ENCODE data around the gene ABHD8. TPM values are rescaled to one million over a fixed set of nuclear protein-coding genes. Genes with fewer than 3 reads are reported as not detected.

Gene ABHD8
- total RNA-seq, 1 donor from 2014 or later = 4.6 TPM

DNA sequence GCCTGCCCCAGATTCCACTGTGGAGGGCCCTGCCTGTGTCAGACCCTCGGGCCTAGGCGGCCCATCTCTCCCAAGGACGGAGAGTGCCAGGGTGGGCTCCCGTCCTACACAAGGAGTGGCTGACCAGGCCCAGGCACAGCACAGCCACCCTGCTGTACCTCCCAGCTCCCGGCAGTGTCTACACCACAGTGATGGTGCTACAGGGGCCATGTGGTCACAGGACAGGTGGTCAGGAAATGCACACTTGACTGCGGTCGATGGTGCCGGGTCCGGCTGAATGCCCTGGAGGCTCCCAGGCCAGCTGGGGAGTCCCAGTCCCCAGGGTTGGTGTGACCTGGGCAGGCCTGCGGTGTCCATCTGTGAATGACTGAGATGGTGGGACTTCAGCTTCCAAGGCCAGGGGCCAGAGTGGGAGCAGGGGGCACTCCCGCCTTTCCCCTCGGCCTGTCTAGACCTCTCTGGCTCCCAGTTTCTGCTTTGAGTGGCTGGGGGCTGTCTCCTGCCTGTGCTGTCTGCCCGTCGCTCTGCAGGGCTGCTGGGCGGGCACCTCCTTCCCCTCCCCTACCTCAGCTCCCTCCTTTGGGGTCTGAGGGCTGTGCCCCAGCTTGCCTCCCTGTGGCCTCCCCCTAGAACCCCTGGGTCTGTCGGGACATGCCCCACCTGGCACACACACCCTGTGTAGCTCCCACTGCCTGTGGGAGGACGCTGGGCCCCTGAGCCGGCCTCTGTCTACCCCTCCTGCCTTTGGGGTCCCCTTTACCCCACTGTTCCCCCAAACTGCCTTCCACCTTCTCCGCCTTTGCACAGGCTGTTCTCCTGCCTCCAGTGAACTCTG, 18.6 kb upstream of the ABHD8 start:
- H3K4me2 ChIP-seq = no peak overlapping the region
- no peak overlapping the region for H2AFZ ChIP-seq (replicated peaks)
- peak overlapping the region; percentile 27 for H3K27ac ChIP-seq
- peaks cover 4% of the 10 kb centered on the region for H3K27me3 Mint-ChIP-seq (ENCODE audit: insufficient read depth, low read depth)
- no peaks in the 10 kb centered on the region for H3K4me1 Mint-ChIP-seq
- peaks cover 6% of the 10 kb centered on the region for H4K20me1 ChIP-seq (ENCODE audit: low read depth)
- no peak overlapping the region for H3K9ac ChIP-seq
- TF ChIP-seq EZH2phosphoT487 (IDR thresholded peaks at IDR 0.05) = no peak
- TF ChIP-seq, protein P1, sequence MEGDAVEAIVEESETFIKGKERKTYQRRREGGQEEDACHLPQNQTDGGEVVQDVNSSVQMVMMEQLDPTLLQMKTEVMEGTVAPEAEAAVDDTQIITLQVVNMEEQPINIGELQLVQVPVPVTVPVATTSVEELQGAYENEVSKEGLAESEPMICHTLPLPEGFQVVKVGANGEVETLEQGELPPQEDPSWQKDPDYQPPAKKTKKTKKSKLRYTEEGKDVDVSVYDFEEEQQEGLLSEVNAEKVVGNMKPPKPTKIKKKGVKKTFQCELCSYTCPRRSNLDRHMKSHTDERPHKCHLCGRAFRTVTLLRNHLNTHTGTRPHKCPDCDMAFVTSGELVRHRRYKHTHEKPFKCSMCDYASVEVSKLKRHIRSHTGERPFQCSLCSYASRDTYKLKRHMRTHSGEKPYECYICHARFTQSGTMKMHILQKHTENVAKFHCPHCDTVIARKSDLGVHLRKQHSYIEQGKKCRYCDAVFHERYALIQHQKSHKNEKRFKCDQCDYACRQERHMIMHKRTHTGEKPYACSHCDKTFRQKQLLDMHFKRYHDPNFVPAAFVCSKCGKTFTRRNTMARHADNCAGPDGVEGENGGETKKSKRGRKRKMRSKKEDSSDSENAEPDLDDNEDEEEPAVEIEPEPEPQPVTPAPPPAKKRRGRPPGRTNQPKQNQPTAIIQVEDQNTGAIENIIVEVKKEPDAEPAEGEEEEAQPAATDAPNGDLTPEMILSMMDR (IDR thresholded peaks at IDR 0.05) = no peak
- TF ChIP-seq EZH2 (IDR thresholded peaks at IDR 0.05) = no peak
- no peaks in the 10 kb centered on the region for H3K9me3 Mint-ChIP-seq
- H3K4me3 ChIP-seq = no peak overlapping the region
- H3K9me3 ChIP-seq (ENCODE audit: low read depth) = no peaks in the 10 kb centered on the region
- H3K36me3 Mint-ChIP-seq = peaks cover 3% of the 10 kb centered on the region
- peak overlapping the region; percentile 48 for H3K4me3 Mint-ChIP-seq
- peak overlapping the region; percentile 74 for H3K27ac Mint-ChIP-seq
- H3K36me3 ChIP-seq = no peaks in the 10 kb centered on the region
- peaks cover 9% of the 10 kb centered on the region for H3K4me1 ChIP-seq
- peaks cover 18% of the 10 kb centered on the region for H3F3A ChIP-seq (ENCODE audit: low read depth)
- no peaks in the 10 kb centered on the region for H3K79me2 ChIP-seq (ENCODE audit: low read depth)
- H3K27me3 ChIP-seq = no peaks in the 10 kb centered on the region
- no peak for DNase-seq (ENCODE audit: low spot score)

DNA sequence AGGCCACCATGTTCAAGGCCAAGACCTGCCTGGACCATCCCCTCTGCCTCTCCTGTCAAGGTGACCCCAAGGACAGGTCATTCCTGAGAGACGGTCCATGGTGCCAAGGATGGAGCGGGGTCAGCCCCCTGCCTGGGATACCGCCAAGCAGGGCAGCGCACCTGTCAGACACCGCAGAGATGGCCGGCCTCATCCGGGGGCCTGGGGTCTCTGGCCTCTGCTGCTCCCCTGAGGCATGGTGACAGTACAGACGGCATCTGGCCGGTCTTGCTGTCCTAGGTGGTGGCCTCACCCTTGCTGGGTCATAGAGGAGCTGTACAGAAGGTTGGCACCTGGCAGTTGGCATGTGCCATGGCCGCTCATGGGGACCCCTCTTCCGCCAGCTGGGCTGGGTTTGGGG, 17.2 kb upstream of the ABHD8 start:
- H3K4me3 ChIP-seq = no peak overlapping the region
- H3F3A ChIP-seq (ENCODE audit: low read depth) = peaks cover 7% of the 10 kb centered on the region
- H3K27me3 ChIP-seq = no peaks in the 10 kb centered on the region
- no peak overlapping the region for H3K4me2 ChIP-seq
- peaks cover 10% of the 10 kb centered on the region for H3K36me3 Mint-ChIP-seq
- no peak for TF ChIP-seq EZH2phosphoT487 (IDR thresholded peaks at IDR 0.05)
- TF ChIP-seq EZH2 (IDR thresholded peaks at IDR 0.05) = no peak
- TF ChIP-seq, protein P1 (IDR thresholded peaks at IDR 0.05) = no peak
- no peak for DNase-seq (ENCODE audit: low spot score)
- H3K9ac ChIP-seq = no peak overlapping the region
- no peaks in the 10 kb centered on the region for H3K36me3 ChIP-seq
- H3K9me3 Mint-ChIP-seq = no peaks in the 10 kb centered on the region
- no peak overlapping the region for H3K27ac Mint-ChIP-seq
- no peaks in the 10 kb centered on the region for H3K9me3 ChIP-seq (ENCODE audit: low read depth)
- no peak overlapping the region for H3K27ac ChIP-seq
- no peaks in the 10 kb centered on the region for H3K79me2 ChIP-seq (ENCODE audit: low read depth)
- no peak overlapping the region for H2AFZ ChIP-seq (replicated peaks)
- H3K4me1 Mint-ChIP-seq = no peaks in the 10 kb centered on the region
- no peaks in the 10 kb centered on the region for H3K4me1 ChIP-seq
- H3K27me3 Mint-ChIP-seq (ENCODE audit: insufficient read depth, low read depth) = peaks cover 4% of the 10 kb centered on the region
- H3K4me3 Mint-ChIP-seq = no peak overlapping the region
- peaks cover 6% of the 10 kb centered on the region for H4K20me1 ChIP-seq (ENCODE audit: low read depth)

DNA sequence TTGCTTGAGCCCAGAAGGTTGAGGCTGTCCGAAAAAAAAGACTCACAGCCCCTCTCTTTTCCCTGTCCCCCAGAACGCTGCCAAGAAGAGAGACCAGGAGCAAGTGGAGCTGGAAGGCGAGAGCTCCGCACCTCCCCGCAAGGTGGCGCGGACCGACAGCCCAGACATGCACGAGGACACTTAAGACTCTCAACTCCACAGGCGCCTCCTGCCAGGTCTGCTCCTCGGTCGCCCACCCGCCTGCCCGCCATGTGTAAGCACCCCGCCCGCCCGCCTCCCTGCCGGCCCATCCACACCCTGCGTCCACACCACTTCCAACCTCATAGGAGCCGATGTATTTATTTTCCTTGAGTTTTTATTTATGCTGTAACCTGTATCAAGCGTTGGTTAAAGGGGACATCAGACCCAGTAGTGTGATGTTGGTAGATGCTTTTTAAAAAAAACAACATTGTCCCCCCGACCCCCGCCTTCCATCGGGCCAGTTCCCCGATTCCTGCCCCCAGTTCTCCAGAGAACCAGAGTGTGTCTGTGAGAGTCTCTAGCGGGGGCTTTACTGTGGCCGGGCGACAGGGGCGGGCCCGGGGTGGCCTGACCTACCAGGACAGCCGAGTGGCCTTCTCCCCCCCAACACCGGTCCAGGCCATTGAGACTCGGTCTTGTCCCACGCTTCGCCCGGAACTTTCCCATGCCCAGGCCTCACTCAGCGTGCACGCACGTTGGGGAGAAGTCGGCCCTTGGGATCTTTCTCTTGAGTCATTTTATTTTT, 16.4 kb upstream of the ABHD8 start:
- no peaks in the 10 kb centered on the region for H3K4me1 ChIP-seq
- H3K9ac ChIP-seq = no peak overlapping the region
- peaks cover 12% of the 10 kb centered on the region for H3K36me3 Mint-ChIP-seq
- H3F3A ChIP-seq (ENCODE audit: low read depth) = peaks cover 7% of the 10 kb centered on the region
- H2AFZ ChIP-seq (replicated peaks) = no peak overlapping the region
- H3K4me2 ChIP-seq = no peak overlapping the region
- no peaks in the 10 kb centered on the region for H3K36me3 ChIP-seq
- peak overlapping the region; percentile 40 for H3K27ac Mint-ChIP-seq
- DNase-seq (ENCODE audit: low spot score) = no peak
- no peaks in the 10 kb centered on the region for H3K79me2 ChIP-seq (ENCODE audit: low read depth)
- peaks cover 6% of the 10 kb centered on the region for H4K20me1 ChIP-seq (ENCODE audit: low read depth)
- H3K27ac ChIP-seq = no peak overlapping the region
- no peaks in the 10 kb centered on the region for H3K9me3 ChIP-seq (ENCODE audit: low read depth)
- H3K27me3 ChIP-seq = no peaks in the 10 kb centered on the region
- H3K9me3 Mint-ChIP-seq = no peaks in the 10 kb centered on the region
- no peak overlapping the region for H3K4me3 Mint-ChIP-seq
- peaks cover 4% of the 10 kb centered on the region for H3K27me3 Mint-ChIP-seq (ENCODE audit: insufficient read depth, low read depth)
- TF ChIP-seq, protein P1 (IDR thresholded peaks at IDR 0.05) = no peak
- TF ChIP-seq EZH2phosphoT487 (IDR thresholded peaks at IDR 0.05) (no peak), EZH2 (IDR thresholded peaks at IDR 0.05) (no peak)
- H3K4me3 ChIP-seq = no peak overlapping the region
- no peaks in the 10 kb centered on the region for H3K4me1 Mint-ChIP-seq
